CD4-positive, alpha-beta T cell (primary cell): ENCODE measurements around the gene TMC6. TPM values are rescaled to one million over a fixed set of nuclear protein-coding genes. Genes with fewer than 3 reads are reported as not detected.
A peak's percentile ranks its signal among the peaks of the same experiment; 100 is the strongest.
"Not testable (repeated sequence)": the region's sequence is repeated elsewhere in the genome, so short reads cannot be mapped to it uniquely, and the experiment has no call there.

Experiments used
- ATAC-seq: fragments of 200-7000 bp; cut with Tn5 transposase; one replicate; pipeline ENCODE4 v1.10.0; 2022; ENCODE audit warnings: mild to moderate bottlenecking; ENCODE audit not compliant: poor library complexity
- CTCF ChIA-PET: fragments of 350-600 bp; sonication (Branson Sonifier 250); formaldehyde crosslinking; loops from one replicate; lab custom pipeline; 2021; ENCODE audit warnings: antibody characterized with exemption, inconsistent platforms; lab: Charles Lee
- POLR2A ChIA-PET: fragments of 350-600 bp; sonication (Branson Sonifier 250); formaldehyde crosslinking; loops from one replicate; lab custom pipeline; 2021; ENCODE audit warnings: antibody characterized with exemption, inconsistent platforms; lab: Charles Lee
- DNase-seq, 14 experiments: peaks; one replicate each; pipeline ENCODE4 v3.0.0-alpha.2; 2013 to 2020; ENCODE audit warnings: mixed read lengths in 2 of 14
- H3K27ac ChIP-seq, 2 donors: one replicate each; pipeline versions ENCODE4 v1.5.1 to v1.7.0; 2013; ENCODE audit warnings: low read length in 2 of 2, low read depth in 1 of 2, mild to moderate bottlenecking in 1 of 2
- H3K27me3 ChIP-seq, 2 experiments: 1 replicate in 1 of 2; 2 replicates in 1 of 2; pipeline versions ENCODE4 v1.6.1 to v1.7.0; 2013; ENCODE audit warnings: low read length in 2 of 2, control low read depth in 1 of 2, mild to moderate bottlenecking in 1 of 2, moderate library complexity in 1 of 2; ENCODE audit not compliant: insufficient read depth in 2 of 2, control insufficient read depth in 1 of 2
- H3K36me3 ChIP-seq: one replicate; pipeline ENCODE4 v1.6.1; 2013; ENCODE audit warnings: low read length, control low read depth; ENCODE audit not compliant: insufficient read depth
- H3K4me1 ChIP-seq: one replicate; pipeline ENCODE4 v1.6.1; 2013; ENCODE audit warnings: low read length, control low read depth; ENCODE audit not compliant: insufficient read depth
- H3K4me3 ChIP-seq: one replicate; pipeline ENCODE4 v1.5.1; 2013; ENCODE audit warnings: mild to moderate bottlenecking, low read length, moderate library complexity
- H3K9me3 ChIP-seq, 2 experiments: 1 replicate in 1 of 2; 2 replicates in 1 of 2; pipeline versions ENCODE4 v1.6.1 to v1.7.0; 2013; ENCODE audit warnings: low read length in 2 of 2, mild to moderate bottlenecking in 2 of 2, control low read depth in 1 of 2, moderate library complexity in 1 of 2; ENCODE audit not compliant: control insufficient read depth in 1 of 2, insufficient read depth in 1 of 2
- H3K27ac Mint-ChIP-seq: one replicate; pipeline ENCODE4 v1.8.0; 2020; ENCODE audit warnings: mixed read lengths
- H3K27me3 Mint-ChIP-seq: one replicate; pipeline ENCODE4 v1.8.0; 2021; ENCODE audit warnings: mixed read lengths
- H3K36me3 Mint-ChIP-seq: one replicate; pipeline ENCODE4 v1.8.0; 2021; ENCODE audit warnings: low read depth, mixed read lengths
- H3K4me1 Mint-ChIP-seq: one replicate; pipeline ENCODE4 v1.8.0; 2021; ENCODE audit warnings: low read depth, mixed read lengths
- H3K4me3 Mint-ChIP-seq: one replicate; pipeline ENCODE4 v1.8.0; 2020; ENCODE audit warnings: mild to moderate bottlenecking, mixed read lengths
- H3K9me3 Mint-ChIP-seq: one replicate; pipeline ENCODE4 v1.8.0; 2020; ENCODE audit warnings: mixed read lengths
- CTCF ChIP-seq: fragments of 200-600 bp; IDR thresholded peaks from one replicate; pipeline ENCODE4 v1.8.0; 2022; ENCODE audit warnings: antibody characterized with exemption, mild to moderate bottlenecking
- intact Hi-C, 2 experiments: fragments of 100-400 bp; cut with DNase I in 1 of 2; cut with micrococcal nuclease in 1 of 2; formaldehyde crosslinking; loops; one replicate each; pipeline versions ENCODE4 v1.15.1 to v1.9.0; 2023 to 2025; cut with DNase I, micrococcal nuclease
- total RNA-seq, 174 experiments: library from RNA in 2 of 174; stranded (reverse) in 2 of 174; gene quantifications; one replicate each; pipeline ENCODE4 v1.2.3 and lab custom pipeline; 2021 to 2026

TMC6 gene
- total RNA-seq, 2 experiments from 2014 or later: 645 to 659 TPM

DNA sequence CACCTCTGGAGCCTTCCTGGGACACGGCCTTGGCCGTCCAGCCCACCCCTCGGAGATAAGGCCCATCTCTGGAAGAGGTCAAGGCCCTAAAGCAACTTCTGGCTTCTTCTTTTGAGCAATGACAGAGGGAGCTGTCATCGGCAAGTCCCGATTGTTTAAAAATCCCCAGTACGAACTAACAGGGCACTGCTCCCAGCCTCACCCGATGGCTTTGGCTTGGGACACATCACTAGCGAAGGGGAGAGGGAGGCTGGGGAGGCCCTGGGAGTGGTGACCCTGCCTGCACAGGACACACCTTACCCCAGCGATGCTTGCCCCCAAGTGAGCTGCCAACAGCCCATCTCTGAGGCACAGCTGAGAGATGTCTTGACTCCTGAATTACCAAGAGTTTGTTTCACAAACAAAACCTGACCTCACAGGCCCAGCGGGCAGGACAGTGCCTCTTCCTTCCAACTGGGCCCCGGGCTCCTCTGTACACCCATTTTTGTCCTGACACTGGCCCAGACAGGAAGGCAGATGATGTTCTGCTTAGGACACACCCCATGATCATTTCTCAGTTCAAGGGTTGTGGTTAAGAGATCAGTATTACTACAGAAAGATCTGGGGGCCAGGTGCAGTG lies 44.7 kb upstream of the TMC6 start:
- POLR2A ChIA-PET: interaction anchor here (1.0 to 3.6 kb wide), 3 partner anchors 29 to 43 kb away, joined by 3 to 10 read pairs (median 4); partner anchors contain the start of gene TMC8
- no peaks in the 10 kb centered on the region for H3K9me3 ChIP-seq
- no peak for TF ChIP-seq CTCF
- H3K4me1 Mint-ChIP-seq: peaks cover 63% of the 10 kb centered on the region
- H3K36me3 Mint-ChIP-seq: peaks cover 21% of the 10 kb centered on the region
- peak overlapping the region; percentile 30 for H3K4me3 Mint-ChIP-seq
- peak overlapping the region; percentile 27 to 60 for H3K27ac ChIP-seq
- ATAC-seq (peak; percentile 50), DNase-seq (peak in 6 of 14 experiments; percentile 7 to 67 (median 40))
- no peaks in the 10 kb centered on the region for H3K27me3 ChIP-seq
- peaks cover 22% of the 10 kb centered on the region for H3K36me3 ChIP-seq
- H3K4me3 ChIP-seq: no peak overlapping the region
- H3K9me3 Mint-ChIP-seq: no peaks in the 10 kb centered on the region
- H3K27ac Mint-ChIP-seq: peak overlapping the region; percentile 88
- CTCF ChIA-PET: interaction anchor here (1.3 to 1.5 kb wide), 2 partner anchors 11 to 31 kb away, joined by 3 read pairs; no protein-coding TSS in a partner anchor
- intact Hi-C loops: loop anchor here in 1 of 2 experiments (5.0 kb wide), 1 partner anchor 216 kb away; the partner anchor contains the start of gene TNRC6C
- peaks cover 82% of the 10 kb centered on the region for H3K4me1 ChIP-seq
- no peaks in the 10 kb centered on the region for H3K27me3 Mint-ChIP-seq

GRCh38 chr17:78172249-78173051 lies 43.9 kb upstream of the TMC6 start:
- ATAC-seq (no peak), DNase-seq (peak in 2 of 14 experiments; percentile 36 to 43)
- Histone ChIP-seq H3K36me3 (peaks cover 22% of the 10 kb centered on the region), H3K9me3 (no peaks in the 10 kb centered on the region), H3K4me3 (no peak overlapping the region), H3K27me3 (no peaks in the 10 kb centered on the region), H3K4me1 (peaks cover 87% of the 10 kb centered on the region), H3K27ac (peak overlapping the region; percentile 27 to 60)
- Mint-ChIP-seq H3K27ac (peak overlapping the region; percentile 88), H3K36me3 (peaks cover 21% of the 10 kb centered on the region), H3K4me3 (peak overlapping the region; percentile 77), H3K27me3 (no peaks in the 10 kb centered on the region), H3K4me1 (peaks cover 63% of the 10 kb centered on the region), H3K9me3 (no peaks in the 10 kb centered on the region)
- TF ChIP-seq CTCF: no peak
- ChIA-PET POLR2A (interaction anchor here (1.0 to 3.6 kb wide), 4 partner anchors 13 to 47 kb away, joined by 3 to 10 read pairs (median 4); no protein-coding TSS in a partner anchor), CTCF (interaction anchor here (1.5 kb wide), 1 partner anchor 31 kb away, joined by 3 read pairs; no protein-coding TSS in a partner anchor)
- intact Hi-C loops: loop anchor here in 1 of 2 experiments (5.0 kb wide), 1 partner anchor 215 kb away; the partner anchor contains the start of gene TNRC6C

DNA sequence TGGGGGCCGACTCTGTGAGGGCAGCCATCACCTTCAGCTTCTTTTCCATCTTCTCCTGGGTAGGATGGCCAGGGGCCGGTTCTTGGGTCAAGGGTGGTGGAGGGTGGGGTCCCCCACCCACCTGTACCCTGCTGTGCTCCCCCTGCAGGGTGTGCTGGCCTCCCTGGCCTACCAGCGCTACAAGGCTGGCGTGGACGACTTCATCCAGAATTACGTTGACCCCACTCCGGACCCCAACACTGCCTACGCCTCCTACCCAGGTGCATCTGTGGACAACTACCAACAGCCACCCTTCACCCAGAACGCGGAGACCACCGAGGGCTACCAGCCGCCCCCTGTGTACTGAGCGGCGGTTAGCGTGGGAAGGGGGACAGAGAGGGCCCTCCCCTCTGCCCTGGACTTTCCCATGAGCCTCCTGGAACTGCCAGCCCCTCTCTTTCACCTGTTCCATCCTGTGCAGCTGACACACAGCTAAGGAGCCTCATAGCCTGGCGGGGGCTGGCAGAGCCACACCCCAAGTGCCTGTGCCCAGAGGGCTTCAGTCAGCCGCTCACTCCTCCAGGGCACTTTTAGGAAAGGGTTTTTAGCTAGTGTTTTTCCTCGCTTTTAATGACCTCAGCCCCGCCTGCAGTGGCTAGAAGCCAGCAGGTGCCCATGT lies 43.2 kb upstream of the TMC6 start:
- peaks cover 21% of the 10 kb centered on the region for H3K36me3 Mint-ChIP-seq
- not testable (repeated sequence) for ATAC-seq, H3K27me3 Mint-ChIP-seq, H3K9me3 Mint-ChIP-seq, DNase-seq, H3K27me3 ChIP-seq, H3K4me3 ChIP-seq, H3K9me3 ChIP-seq
- ChIA-PET POLR2A (interaction anchor here (0.7 to 3.6 kb wide), 5 partner anchors 13 to 47 kb away, joined by 3 to 10 read pairs (median 4); no protein-coding TSS in a partner anchor), CTCF (interaction anchor here (2.0 kb wide), 1 partner anchor 79 kb away, joined by 5 read pairs; no protein-coding TSS in a partner anchor)
- peaks cover 62% of the 10 kb centered on the region for H3K4me1 Mint-ChIP-seq
- peak overlapping the region; percentile 88 for H3K27ac Mint-ChIP-seq
- peak overlapping the region; percentile 77 for H3K4me3 Mint-ChIP-seq
- peaks cover 85% of the 10 kb centered on the region for H3K4me1 ChIP-seq
- H3K27ac ChIP-seq: peak overlapping the region in 1 of 2 donors; percentile 27
- H3K36me3 ChIP-seq: peaks cover 22% of the 10 kb centered on the region
- intact Hi-C loops: loop anchor here in 1 of 2 experiments (5.0 kb wide), 1 partner anchor 214 kb away; the partner anchor contains the start of gene TNRC6C
